PFSK-1 (cell line): ENCODE measurements around the gene FUT7.

Source experiments
- POLR2AphosphoS5 ChIP-seq: IDR thresholded peaks from 2 replicates; pipeline ENCODE4 v1.6.1; 2012; ENCODE audit warnings: low read depth, mild to moderate bottlenecking, control low read depth, low read length, moderate library complexity
- SIN3A ChIP-seq: IDR thresholded peaks from 2 replicates; pipeline ENCODE4 v1.6.1; 2012; ENCODE audit warnings: mild to moderate bottlenecking, low read length, moderate library complexity, borderline replicate concordance; ENCODE audit not compliant: insufficient read depth
- TAF1 ChIP-seq: IDR thresholded peaks from 2 replicates; pipeline ENCODE4 v1.6.1; 2012; ENCODE audit warnings: low read length, control low read depth, borderline replicate concordance; ENCODE audit not compliant: insufficient read depth
- TF ChIP-seq, protein P1 (sequence below), 2 experiments: IDR thresholded peaks; 2 replicates each; pipeline versions ENCODE4 v1.6.1 to v1.8.0; 2011 to 2012; ENCODE audit warnings: low read depth in 2 of 2, low read length in 2 of 2, control low read depth in 1 of 2, inconsistent platforms in 1 of 2, mild to moderate bottlenecking in 1 of 2, moderate library complexity in 1 of 2; ENCODE audit not compliant: insufficient read depth in 1 of 2

DNA sequence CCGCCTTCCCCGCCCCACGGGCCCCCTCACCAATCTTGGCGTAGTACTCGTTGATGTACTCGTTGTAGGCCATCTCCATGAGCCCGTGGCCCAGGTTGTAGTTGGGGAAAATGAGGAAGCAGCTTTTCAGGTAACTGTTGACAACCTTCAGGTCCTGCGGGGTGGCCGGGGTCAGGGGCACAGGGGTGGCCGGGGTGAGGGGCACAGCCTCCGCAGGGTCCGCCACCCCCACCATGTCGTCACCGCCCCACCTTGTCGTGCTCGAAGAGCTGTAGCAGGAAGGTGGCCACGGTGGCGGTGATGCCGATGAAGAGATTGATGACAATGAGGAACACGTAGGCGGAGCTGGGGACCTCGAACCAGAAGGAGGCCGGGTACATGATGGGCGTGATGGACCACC is 20.7 kb downstream of the FUT7 start:
- TF ChIP-seq TAF1 = no peak
- TF ChIP-seq, protein P1, sequence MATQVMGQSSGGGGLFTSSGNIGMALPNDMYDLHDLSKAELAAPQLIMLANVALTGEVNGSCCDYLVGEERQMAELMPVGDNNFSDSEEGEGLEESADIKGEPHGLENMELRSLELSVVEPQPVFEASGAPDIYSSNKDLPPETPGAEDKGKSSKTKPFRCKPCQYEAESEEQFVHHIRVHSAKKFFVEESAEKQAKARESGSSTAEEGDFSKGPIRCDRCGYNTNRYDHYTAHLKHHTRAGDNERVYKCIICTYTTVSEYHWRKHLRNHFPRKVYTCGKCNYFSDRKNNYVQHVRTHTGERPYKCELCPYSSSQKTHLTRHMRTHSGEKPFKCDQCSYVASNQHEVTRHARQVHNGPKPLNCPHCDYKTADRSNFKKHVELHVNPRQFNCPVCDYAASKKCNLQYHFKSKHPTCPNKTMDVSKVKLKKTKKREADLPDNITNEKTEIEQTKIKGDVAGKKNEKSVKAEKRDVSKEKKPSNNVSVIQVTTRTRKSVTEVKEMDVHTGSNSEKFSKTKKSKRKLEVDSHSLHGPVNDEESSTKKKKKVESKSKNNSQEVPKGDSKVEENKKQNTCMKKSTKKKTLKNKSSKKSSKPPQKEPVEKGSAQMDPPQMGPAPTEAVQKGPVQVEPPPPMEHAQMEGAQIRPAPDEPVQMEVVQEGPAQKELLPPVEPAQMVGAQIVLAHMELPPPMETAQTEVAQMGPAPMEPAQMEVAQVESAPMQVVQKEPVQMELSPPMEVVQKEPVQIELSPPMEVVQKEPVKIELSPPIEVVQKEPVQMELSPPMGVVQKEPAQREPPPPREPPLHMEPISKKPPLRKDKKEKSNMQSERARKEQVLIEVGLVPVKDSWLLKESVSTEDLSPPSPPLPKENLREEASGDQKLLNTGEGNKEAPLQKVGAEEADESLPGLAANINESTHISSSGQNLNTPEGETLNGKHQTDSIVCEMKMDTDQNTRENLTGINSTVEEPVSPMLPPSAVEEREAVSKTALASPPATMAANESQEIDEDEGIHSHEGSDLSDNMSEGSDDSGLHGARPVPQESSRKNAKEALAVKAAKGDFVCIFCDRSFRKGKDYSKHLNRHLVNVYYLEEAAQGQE (IDR thresholded peaks at IDR 0.05; ENCODE audit: insufficient read depth in 1 of 2, low read depth in 2 of 2, low read length in 2 of 2) = no peak
- TF ChIP-seq SIN3A = no peak
- no peak for TF ChIP-seq POLR2AphosphoS5
